SK-N-SH treated with all-trans-retinoic acid at 6 μM for 48 hours (cell line): ENCODE data around the gene GTF2A1.

Experiments used
- ATAC-seq: fragments of 200-7000 bp; cut with Tn5 transposase; 3 replicates; pipeline ENCODE4 v1.9.1; 2020; ENCODE audit warnings: mild to moderate bottlenecking, moderate library complexity
- ARNTL ChIP-seq: fragments of 450-650 bp; formaldehyde crosslinking; IDR thresholded peaks from 2 replicates; pipeline ENCODE4 v1.5.0; 2020; ENCODE audit warnings: low read depth, mild to moderate bottlenecking, moderate library complexity, borderline replicate concordance
- BACH2 ChIP-seq: fragments of 250-450 bp; sonication (Bioruptor Pico); IDR thresholded peaks from 2 replicates; pipeline ENCODE4 v1.9.0; 2021; ENCODE audit warnings: mild to moderate bottlenecking, borderline replicate concordance
- CREB5 ChIP-seq: fragments of 250-450 bp; sonication (Bioruptor Pico); IDR thresholded peaks from 2 replicates; pipeline ENCODE4 v1.5.1; 2020; ENCODE audit warnings: low read depth, mild to moderate bottlenecking, moderate library complexity
- CSDC2 ChIP-seq: fragments of 250-450 bp; sonication (Bioruptor Pico); IDR thresholded peaks from 2 replicates; pipeline ENCODE4 v1.5.0; 2020; ENCODE audit warnings: mild to moderate bottlenecking, moderate library complexity
- CSRNP3 ChIP-seq: fragments of 250-450 bp; sonication (Bioruptor Pico); IDR thresholded peaks from 2 replicates; pipeline ENCODE4 v1.5.1; 2021; ENCODE audit warnings: mild to moderate bottlenecking, moderate library complexity
- ESRRG ChIP-seq: fragments of 250-450 bp; sonication (Bioruptor Pico); IDR thresholded peaks from 2 replicates; pipeline ENCODE4 v1.6.1; 2021; ENCODE audit warnings: mild to moderate bottlenecking
- GLIS3 ChIP-seq: fragments of 250-450 bp; sonication (Bioruptor Pico); IDR thresholded peaks from 2 replicates; pipeline ENCODE4 v1.5.0; 2020; ENCODE audit warnings: mild to moderate bottlenecking, moderate library complexity
- ISL1 ChIP-seq: fragments of 250-450 bp; sonication (Bioruptor Pico); IDR thresholded peaks from 2 replicates; pipeline ENCODE4 v2.1.2; 2022; ENCODE audit warnings: mild to moderate bottlenecking, moderate library complexity
- OSR1 ChIP-seq: fragments of 250-450 bp; sonication (Bioruptor Pico); IDR thresholded peaks from 2 replicates; pipeline ENCODE4 v1.8.0; 2022; ENCODE audit warnings: moderate library complexity, mild to moderate bottlenecking, inconsistent platforms
- PATZ1 ChIP-seq: fragments of 250-450 bp; sonication (Bioruptor Pico); IDR thresholded peaks from 2 replicates; pipeline ENCODE4 v1.8.0; 2020; ENCODE audit warnings: mild to moderate bottlenecking, moderate library complexity, borderline replicate concordance
- POU6F1 ChIP-seq: fragments of 250-450 bp; sonication (Bioruptor Pico); IDR thresholded peaks from 2 replicates; pipeline ENCODE4 v1.8.0; 2021; ENCODE audit warnings: low read depth, mild to moderate bottlenecking, moderate library complexity, borderline replicate concordance
- PPARA ChIP-seq: fragments of 250-450 bp; sonication (Bioruptor Pico); IDR thresholded peaks from 2 replicates; pipeline ENCODE4 v1.5.0; 2020; ENCODE audit warnings: mild to moderate bottlenecking, borderline replicate concordance
- TCF4 ChIP-seq: fragments of 250-450 bp; sonication (Bioruptor Pico); IDR thresholded peaks from 2 replicates; pipeline ENCODE4 v1.8.0; 2021; ENCODE audit warnings: mild to moderate bottlenecking, moderate library complexity, borderline replicate concordance
- TOX ChIP-seq: fragments of 250-450 bp; sonication (Bioruptor Pico); IDR thresholded peaks from 2 replicates; pipeline ENCODE4 v1.8.0; 2021; ENCODE audit warnings: mild to moderate bottlenecking, moderate library complexity, borderline replicate concordance
- ZC3H10 ChIP-seq: fragments of 250-450 bp; sonication (Bioruptor Pico); IDR thresholded peaks from 2 replicates; pipeline ENCODE4 v1.5.1; 2021; ENCODE audit warnings: mild to moderate bottlenecking, moderate library complexity
- ZFP3 ChIP-seq: fragments of 250-450 bp; sonication (Bioruptor Pico); IDR thresholded peaks from 2 replicates; pipeline ENCODE4 v1.5.0; 2020; ENCODE audit warnings: mild to moderate bottlenecking, moderate library complexity
- ZNF565 ChIP-seq: fragments of 450-650 bp; formaldehyde crosslinking; conservative IDR thresholded peaks from 2 replicates; pipeline ENCODE4 v1.5.0; 2020; ENCODE audit warnings: low read depth, mild to moderate bottlenecking, moderate library complexity
- ZNF70 ChIP-seq: fragments of 450-650 bp; formaldehyde crosslinking; IDR thresholded peaks from 2 replicates; pipeline ENCODE4 v1.5.0; 2020; ENCODE audit warnings: mild to moderate bottlenecking, moderate library complexity
- ZNF8 ChIP-seq: fragments of 450-650 bp; formaldehyde crosslinking; IDR thresholded peaks from 2 replicates; pipeline ENCODE4 v1.5.0; 2020; ENCODE audit warnings: mild to moderate bottlenecking, moderate library complexity

GTF2A1 gene

GRCh38 chr14:81133400-81133799 lies 87.4 kb downstream of the GTF2A1 start (continued):
- TF ChIP-seq POU6F1 (CRISPR knock-in tag) (no peak), PPARA (no peak)
- TF ChIP-seq, all 23 proteins: peak for 0

- TF ChIP-seq CREB5 (CRISPR knock-in tag) (no peak), PPARA (no peak), ZNF565 (CRISPR knock-in tag) (no peak), GLIS3 (CRISPR knock-in tag) (no peak), ISL1 (CRISPR knock-in tag) (no peak), TOX (CRISPR knock-in tag) (no peak), BACH2 (CRISPR knock-in tag) (no peak), ZFP3 (no peak), TCF4 (CRISPR knock-in tag) (no peak), ZNF8 (CRISPR knock-in tag) (no peak), CSRNP3 (CRISPR knock-in tag) (no peak), ESRRG (no peak), OSR1 (CRISPR knock-in tag) (no peak)
- TF ChIP-seq, all 23 proteins: peak for 0
Observed at GRCh38 chr14:81132468-81132867, 88.3 kb downstream of the GTF2A1 start.

GRCh38 chr14:81129242-81129641 lies 91.5 kb downstream of the GTF2A1 start:
- TF ChIP-seq ISL1 (CRISPR knock-in tag) (no peak), GLIS3 (CRISPR knock-in tag) (no peak), ESRRG (no peak), CSRNP3 (CRISPR knock-in tag) (no peak), ZC3H10 (CRISPR knock-in tag) (no peak), PATZ1 (CRISPR knock-in tag) (no peak), PPARA (no peak), ZFP3 (no peak)
- ATAC-seq: no peak

More at GRCh38 chr14:81132468-81132867, 88.3 kb downstream of the GTF2A1 start:
- no peak for ATAC-seq

GRCh38 chr14:81127785-81128184 lies 93.0 kb downstream of the GTF2A1 start:
- TF ChIP-seq ZC3H10 (CRISPR knock-in tag) (no peak), CSDC2 (CRISPR knock-in tag) (no peak), ARNTL (no peak), ZNF565 (CRISPR knock-in tag) (no peak), ZNF8 (CRISPR knock-in tag) (no peak), GLIS3 (CRISPR knock-in tag) (no peak), POU6F1 (CRISPR knock-in tag) (no peak), ISL1 (CRISPR knock-in tag) (no peak), TOX (CRISPR knock-in tag) (no peak), ZNF70 (CRISPR knock-in tag) (no peak), OSR1 (CRISPR knock-in tag) (no peak)
- ATAC-seq: no peak
